Neural cell (in vitro differentiated cells): Measurements from ENCODE around the gene CFAP299. TPM values are rescaled to one million over a fixed set of nuclear protein-coding genes. Genes with fewer than 3 reads are reported as not detected.

Experiments
- H2AFZ ChIP-seq: fragments of 200-600, 300-800 bp; sonication (generic), shearing (Covaris generic); 2 replicates; pipeline ENCODE4 v1.6.0; 2014; ENCODE audit warnings: low read depth, mild to moderate bottlenecking, antibody characterized with exemption, low read length, moderate library complexity
- H3F3A ChIP-seq: fragments of 200-600 bp; shearing (Covaris generic); 2 replicates; pipeline ENCODE4 v1.6.1; 2016; ENCODE audit warnings: mild to moderate bottlenecking, moderate library complexity, mixed read lengths, antibody characterized with exemption, low read length; ENCODE audit not compliant: insufficient read depth, poor library complexity, severe bottlenecking
- H3K27ac ChIP-seq: fragments of 200-600, 300-800 bp; sonication (generic), shearing (Covaris generic); 2 replicates; pipeline ENCODE4 v1.5.1; 2014; ENCODE audit warnings: mild to moderate bottlenecking, low read length, moderate library complexity
- H3K27me3 ChIP-seq: fragments of 300-800, 200-600 bp; sonication (generic), shearing (Covaris generic); 2 replicates; pipeline ENCODE4 v1.6.0; 2014; ENCODE audit warnings: mild to moderate bottlenecking, low read depth, low read length, moderate library complexity; ENCODE audit not compliant: insufficient read depth
- H3K36me3 ChIP-seq: fragments of 300-800, 200-600 bp; sonication (generic), shearing (Covaris generic); 2 replicates; pipeline ENCODE4 v1.5.1; 2014; ENCODE audit warnings: mild to moderate bottlenecking, antibody characterized with exemption, low read length, moderate library complexity; ENCODE audit not compliant: insufficient read depth
- H3K4me2 ChIP-seq: fragments of 300-800, 200-600 bp; sonication (generic), shearing (Covaris generic); 2 replicates; pipeline ENCODE4 v1.6.0; 2014; ENCODE audit warnings: mild to moderate bottlenecking, low read length
- H3K4me3 ChIP-seq: fragments of 300-800, 200-600 bp; sonication (generic), shearing (Covaris generic); 2 replicates; pipeline ENCODE4 v1.5.1; 2014; ENCODE audit warnings: mild to moderate bottlenecking, low read length, moderate library complexity
- H3K79me2 ChIP-seq: fragments of 200-600 bp; shearing (Covaris generic); replicated peaks from 2 replicates; pipeline ENCODE4 v1.6.0; 2014; ENCODE audit warnings: mild to moderate bottlenecking, low read length, moderate library complexity; ENCODE audit not compliant: insufficient read depth
- H3K9ac ChIP-seq: fragments of 300-800, 200-600 bp; sonication (generic), shearing (Covaris generic); 2 replicates; pipeline ENCODE4 v1.6.1; 2016; ENCODE audit warnings: mild to moderate bottlenecking, low read length, mixed read lengths
- H3K9me2 ChIP-seq: fragments of 200-600 bp; shearing (Covaris generic); 2 replicates; pipeline ENCODE4 v1.6.1; 2016; ENCODE audit warnings: mild to moderate bottlenecking, low read length, mixed read lengths; ENCODE audit not compliant: insufficient read depth
- H3K9me3 ChIP-seq: fragments of 200-600, 300-800 bp; sonication (generic), shearing (Covaris generic); 2 replicates; pipeline ENCODE4 v1.6.1; 2016; ENCODE audit warnings: mild to moderate bottlenecking, mixed run types, low read length, moderate library complexity, mixed read lengths
- H4K20me1 ChIP-seq: fragments of 200-600 bp; shearing (Covaris generic); 2 replicates; pipeline ENCODE4 v1.6.1; 2016; ENCODE audit warnings: mild to moderate bottlenecking, mixed run types; ENCODE audit not compliant: insufficient read depth
- EP300 ChIP-seq: fragments of 450-650 bp; conservative IDR thresholded peaks from 2 replicates; pipeline ENCODE4 v1.6.1; 2014; ENCODE audit warnings: antibody characterized with exemption, mild to moderate bottlenecking, moderate library complexity; ENCODE audit not compliant: poor library complexity, severe bottlenecking
- EZH2 ChIP-seq: fragments of 200-600, 300-800 bp; shearing (Covaris generic), sonication (generic); IDR thresholded peaks from 2 replicates; pipeline ENCODE4 v1.6.1; 2014; ENCODE audit warnings: antibody characterized with exemption, low read length, borderline replicate concordance, mild to moderate bottlenecking; ENCODE audit not compliant: insufficient read depth, poor library complexity, severe bottlenecking
- MXI1 ChIP-seq: fragments of 450-650 bp; conservative IDR thresholded peaks from 2 replicates; pipeline ENCODE4 v1.6.1; 2014; ENCODE audit warnings: antibody characterized with exemption, mild to moderate bottlenecking; ENCODE audit not compliant: poor library complexity, severe bottlenecking
- POLR2AphosphoS5 ChIP-seq: IDR thresholded peaks from 2 replicates; pipeline ENCODE4 v1.6.1; 2012
- RAD21 ChIP-seq: fragments of 450-650 bp; conservative IDR thresholded peaks from 2 replicates; pipeline ENCODE4 v1.6.1; 2014; ENCODE audit warnings: antibody characterized with exemption, mild to moderate bottlenecking, moderate library complexity
- SMC3 ChIP-seq: fragments of 450-650 bp; conservative IDR thresholded peaks from 2 replicates; pipeline ENCODE4 v1.6.1; 2014; ENCODE audit warnings: antibody characterized with exemption, mild to moderate bottlenecking, moderate library complexity; ENCODE audit not compliant: poor library complexity
- TAF1 ChIP-seq: IDR thresholded peaks from 2 replicates; pipeline ENCODE4 v1.6.1; 2012; ENCODE audit warnings: low read depth
- polyA plus RNA-seq: library from polyadenylated mRNA; depleted of rRNA; stranded (reverse); fragments of >200 nt; gene quantifications from 2 replicates; pipeline ENCODE4 v1.2.3, GENCODE V29; 2014
- TF ChIP-seq, protein P1 (sequence below): fragments of 450-650 bp; IDR thresholded peaks from 2 replicates; pipeline ENCODE4 v1.5.1; 2014; ENCODE audit warnings: antibody characterized with exemption, mild to moderate bottlenecking, moderate library complexity; ENCODE audit not compliant: poor library complexity, severe bottlenecking
- TF ChIP-seq, protein P2 (sequence below): IDR thresholded peaks from 2 replicates; pipeline ENCODE4 v1.6.1; 2012; ENCODE audit warnings: borderline replicate concordance

CFAP299 gene
- polyA plus RNA-seq, 1 donor from 2014 or later = not detected

DNA sequence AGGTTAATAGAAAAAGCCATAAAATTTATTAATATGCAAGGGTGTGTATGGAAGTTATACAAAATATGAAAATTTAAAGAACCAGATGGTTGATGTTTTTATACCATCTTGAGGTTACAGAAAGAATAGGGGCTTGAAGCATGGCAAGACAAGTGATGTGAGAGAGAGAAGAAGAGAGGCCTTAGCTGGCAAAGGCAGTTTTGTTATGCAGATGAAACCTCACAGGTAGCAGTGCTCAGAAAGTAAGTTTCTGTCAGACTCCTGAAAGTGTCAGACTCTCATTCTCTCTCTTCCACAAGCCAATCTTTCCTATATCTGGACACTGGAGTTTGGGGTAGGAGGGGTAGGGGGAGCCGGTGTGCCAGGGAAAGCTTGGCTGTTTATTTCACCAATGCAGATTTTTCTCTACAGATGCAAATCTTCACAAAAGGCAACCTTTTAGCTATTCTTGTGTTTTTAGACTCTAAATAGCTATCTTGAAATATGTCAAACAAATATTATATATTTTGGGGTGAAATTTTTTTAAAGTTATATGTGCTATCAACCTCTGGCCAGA, 124.5 kb downstream of the CFAP299 start:
- Histone ChIP-seq H3K79me2 (no peaks in the 10 kb centered on the region), H4K20me1 (no peaks in the 10 kb centered on the region), H3K9ac (no peak overlapping the region), H2AFZ (no peak overlapping the region), H3K9me3 (no peaks in the 10 kb centered on the region), H3K4me3 (no peak overlapping the region), H3K27me3 (no peaks in the 10 kb centered on the region), H3K9me2 (no peaks in the 10 kb centered on the region), H3K4me2 (no peak overlapping the region), H3F3A (no peaks in the 10 kb centered on the region), H3K27ac (no peak overlapping the region), H3K36me3 (no peaks in the 10 kb centered on the region)
- TF ChIP-seq POLR2AphosphoS5 (no peak), RAD21 (no peak), TAF1 (no peak), SMC3 (no peak), MXI1 (no peak), EP300 (no peak), EZH2 (no peak)
- TF ChIP-seq, protein P1, sequence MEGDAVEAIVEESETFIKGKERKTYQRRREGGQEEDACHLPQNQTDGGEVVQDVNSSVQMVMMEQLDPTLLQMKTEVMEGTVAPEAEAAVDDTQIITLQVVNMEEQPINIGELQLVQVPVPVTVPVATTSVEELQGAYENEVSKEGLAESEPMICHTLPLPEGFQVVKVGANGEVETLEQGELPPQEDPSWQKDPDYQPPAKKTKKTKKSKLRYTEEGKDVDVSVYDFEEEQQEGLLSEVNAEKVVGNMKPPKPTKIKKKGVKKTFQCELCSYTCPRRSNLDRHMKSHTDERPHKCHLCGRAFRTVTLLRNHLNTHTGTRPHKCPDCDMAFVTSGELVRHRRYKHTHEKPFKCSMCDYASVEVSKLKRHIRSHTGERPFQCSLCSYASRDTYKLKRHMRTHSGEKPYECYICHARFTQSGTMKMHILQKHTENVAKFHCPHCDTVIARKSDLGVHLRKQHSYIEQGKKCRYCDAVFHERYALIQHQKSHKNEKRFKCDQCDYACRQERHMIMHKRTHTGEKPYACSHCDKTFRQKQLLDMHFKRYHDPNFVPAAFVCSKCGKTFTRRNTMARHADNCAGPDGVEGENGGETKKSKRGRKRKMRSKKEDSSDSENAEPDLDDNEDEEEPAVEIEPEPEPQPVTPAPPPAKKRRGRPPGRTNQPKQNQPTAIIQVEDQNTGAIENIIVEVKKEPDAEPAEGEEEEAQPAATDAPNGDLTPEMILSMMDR = no peak
- TF ChIP-seq, protein P2, sequence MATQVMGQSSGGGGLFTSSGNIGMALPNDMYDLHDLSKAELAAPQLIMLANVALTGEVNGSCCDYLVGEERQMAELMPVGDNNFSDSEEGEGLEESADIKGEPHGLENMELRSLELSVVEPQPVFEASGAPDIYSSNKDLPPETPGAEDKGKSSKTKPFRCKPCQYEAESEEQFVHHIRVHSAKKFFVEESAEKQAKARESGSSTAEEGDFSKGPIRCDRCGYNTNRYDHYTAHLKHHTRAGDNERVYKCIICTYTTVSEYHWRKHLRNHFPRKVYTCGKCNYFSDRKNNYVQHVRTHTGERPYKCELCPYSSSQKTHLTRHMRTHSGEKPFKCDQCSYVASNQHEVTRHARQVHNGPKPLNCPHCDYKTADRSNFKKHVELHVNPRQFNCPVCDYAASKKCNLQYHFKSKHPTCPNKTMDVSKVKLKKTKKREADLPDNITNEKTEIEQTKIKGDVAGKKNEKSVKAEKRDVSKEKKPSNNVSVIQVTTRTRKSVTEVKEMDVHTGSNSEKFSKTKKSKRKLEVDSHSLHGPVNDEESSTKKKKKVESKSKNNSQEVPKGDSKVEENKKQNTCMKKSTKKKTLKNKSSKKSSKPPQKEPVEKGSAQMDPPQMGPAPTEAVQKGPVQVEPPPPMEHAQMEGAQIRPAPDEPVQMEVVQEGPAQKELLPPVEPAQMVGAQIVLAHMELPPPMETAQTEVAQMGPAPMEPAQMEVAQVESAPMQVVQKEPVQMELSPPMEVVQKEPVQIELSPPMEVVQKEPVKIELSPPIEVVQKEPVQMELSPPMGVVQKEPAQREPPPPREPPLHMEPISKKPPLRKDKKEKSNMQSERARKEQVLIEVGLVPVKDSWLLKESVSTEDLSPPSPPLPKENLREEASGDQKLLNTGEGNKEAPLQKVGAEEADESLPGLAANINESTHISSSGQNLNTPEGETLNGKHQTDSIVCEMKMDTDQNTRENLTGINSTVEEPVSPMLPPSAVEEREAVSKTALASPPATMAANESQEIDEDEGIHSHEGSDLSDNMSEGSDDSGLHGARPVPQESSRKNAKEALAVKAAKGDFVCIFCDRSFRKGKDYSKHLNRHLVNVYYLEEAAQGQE = no peak

DNA sequence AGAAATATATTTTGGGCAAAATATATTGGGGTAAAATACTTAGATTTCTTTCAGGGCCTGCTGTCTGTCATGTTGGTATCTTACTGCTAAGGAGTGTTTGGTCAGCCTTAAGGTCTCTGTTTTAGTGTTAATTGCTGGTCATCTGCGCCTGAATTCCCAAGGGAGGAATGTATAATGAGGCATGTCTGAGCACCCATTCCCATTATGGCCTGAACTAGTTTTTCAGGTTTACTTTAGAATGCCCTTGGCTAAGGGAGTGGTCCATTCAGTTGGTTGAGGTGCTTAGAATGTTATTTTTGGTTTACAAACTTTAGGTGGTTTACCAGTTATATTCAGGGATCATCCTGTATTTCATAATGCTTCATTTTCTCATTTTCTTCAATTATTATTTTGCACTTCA, 125.9 kb downstream of the CFAP299 start:
- Histone ChIP-seq H3K4me3 (no peak overlapping the region), H3F3A (no peaks in the 10 kb centered on the region), H2AFZ (no peak overlapping the region), H3K27me3 (no peaks in the 10 kb centered on the region), H4K20me1 (no peaks in the 10 kb centered on the region), H3K36me3 (no peaks in the 10 kb centered on the region), H3K9me3 (no peaks in the 10 kb centered on the region), H3K79me2 (no peaks in the 10 kb centered on the region), H3K27ac (no peak overlapping the region), H3K9me2 (no peaks in the 10 kb centered on the region), H3K4me2 (no peak overlapping the region), H3K9ac (no peak overlapping the region)
- TF ChIP-seq RAD21 = no peak
- no peak for TF ChIP-seq SMC3
- TF ChIP-seq POLR2AphosphoS5 = no peak
- TF ChIP-seq MXI1 = no peak
- TF ChIP-seq EP300 = no peak
- TF ChIP-seq EZH2 = no peak
- TF ChIP-seq, protein P2 = no peak
- TF ChIP-seq, protein P1 = no peak
- no peak for TF ChIP-seq TAF1
